Hypothalamus (tissue), 51 donors: Measurements from ENCODE around the gene APBB1IP.
"Not testable (repeated sequence)": the region's sequence is repeated elsewhere in the genome, so short reads cannot be mapped to it uniquely, and the experiment has no call there.

Experiments
- DNase-seq, 51 donors: peaks; one replicate each; lab custom pipeline; 2025; lab: John Stamatoyannopoulos, UW

Gene APBB1IP

GRCh38 chr10:26441491-26442214 is 3.5 kb downstream of the APBB1IP start:
- no peak for DNase-seq

- no peak for DNase-seq
These were observed 7.4 kb downstream of the APBB1IP start for GRCh38 chr10:26445411-26446031.

- DNase-seq = no peak
These were observed 8.1 kb downstream of the APBB1IP start for GRCh38 chr10:26446258-26446657.

GRCh38 chr10:26448292-26448691 is 10.2 kb downstream of the APBB1IP start:
- DNase-seq = no peak

GRCh38 chr10:26448706-26449435 is 10.7 kb downstream of the APBB1IP start:
- no peak for DNase-seq

- no peak for DNase-seq
These were observed 11.6 kb downstream of the APBB1IP start for GRCh38 chr10:26449726-26450125.

GRCh38 chr10:26451903-26452302 is 13.8 kb downstream of the APBB1IP start:
- no peak for DNase-seq

- DNase-seq = no peak
These were observed 15.7 kb downstream of the APBB1IP start for GRCh38 chr10:26453850-26454249.

- no peak for DNase-seq
These were observed 16.8 kb downstream of the APBB1IP start for GRCh38 chr10:26454891-26455290.

GRCh38 chr10:26455567-26456315 is 17.6 kb downstream of the APBB1IP start:
- no peak for DNase-seq

- DNase-seq = no peak
These were observed 18.9 kb downstream of the APBB1IP start for GRCh38 chr10:26457088-26457487.

- no peak for DNase-seq
These were observed 22.6 kb downstream of the APBB1IP start for GRCh38 chr10:26460736-26461135.

GRCh38 chr10:26463986-26464385 is 25.8 kb downstream of the APBB1IP start:
- no peak for DNase-seq

GRCh38 chr10:26464632-26465280 is 26.6 kb downstream of the APBB1IP start:
- DNase-seq = no peak

- not testable (repeated sequence) for DNase-seq
These were observed 28.4 kb downstream of the APBB1IP start for GRCh38 chr10:26466531-26466930.

- no peak for DNase-seq
These were observed 29.5 kb downstream of the APBB1IP start for GRCh38 chr10:26467639-26468038.

- no peak for DNase-seq
These were observed 30.1 kb downstream of the APBB1IP start for GRCh38 chr10:26468291-26468690.

GRCh38 chr10:26468700-26469099 is 30.6 kb downstream of the APBB1IP start:
- DNase-seq = no peak

- no peak for DNase-seq
These were observed 34.3 kb downstream of the APBB1IP start for GRCh38 chr10:26472492-26472778.

- no peak for DNase-seq
These were observed 35.9 kb downstream of the APBB1IP start for GRCh38 chr10:26474026-26474425.

- DNase-seq = not testable (repeated sequence)
These were observed 36.7 kb downstream of the APBB1IP start for GRCh38 chr10:26474845-26475244.
